GM23338 (cell line): Measurements from ENCODE around the gene TULP4. TPM values are rescaled to one million over a fixed set of nuclear protein-coding genes. Genes with fewer than 3 reads are reported as not detected.

ENCODE experiments used
- ATAC-seq: fragments of 200-7000 bp; cut with Tn5 transposase; 3 replicates; pipeline ENCODE4 v1.9.1; 2020
- DNase-seq: peaks from one replicate; pipeline ENCODE4 v3.0.0-alpha.2; 2015; ENCODE audit warnings: low spot score
- H2AFZ ChIP-seq: fragments of 200-600 bp; sonication (generic); 2 replicates; pipeline ENCODE4 v1.8.0; 2016; ENCODE audit warnings: antibody characterized with exemption, mild to moderate bottlenecking, moderate library complexity
- H3F3A ChIP-seq: fragments of 200-600 bp; sonication (generic); replicated peaks from 2 replicates; pipeline ENCODE4 v1.8.0; 2017; ENCODE audit warnings: antibody characterized with exemption, mixed run types, low read depth
- H3K27ac ChIP-seq: fragments of 200-600 bp; sonication (generic); 2 replicates; pipeline ENCODE4 v1.6.1; 2016; ENCODE audit warnings: low read depth
- H3K27me3 ChIP-seq: fragments of 200-600 bp; sonication (generic); 2 replicates; pipeline ENCODE4 v1.8.0; 2016; ENCODE audit warnings: mild to moderate bottlenecking, mixed run types, moderate library complexity; ENCODE audit not compliant: insufficient read depth
- H3K36me3 ChIP-seq: fragments of 200-600 bp; sonication (generic); 2 replicates; pipeline ENCODE4 v1.8.0; 2016; ENCODE audit warnings: mild to moderate bottlenecking; ENCODE audit not compliant: insufficient read depth
- H3K4me1 ChIP-seq: fragments of 200-600 bp; sonication (generic); 2 replicates; pipeline ENCODE4 v1.8.0; 2016; ENCODE audit warnings: mild to moderate bottlenecking, moderate library complexity; ENCODE audit not compliant: insufficient read depth
- H3K4me2 ChIP-seq: fragments of 200-600 bp; sonication (generic); 2 replicates; pipeline ENCODE4 v1.7.1; 2017; ENCODE audit warnings: mixed run types
- H3K4me3 ChIP-seq: fragments of 200-600 bp; sonication (generic); 2 replicates; pipeline ENCODE4 v1.6.1; 2016; ENCODE audit warnings: mixed run types
- H3K79me2 ChIP-seq: fragments of 200-600 bp; sonication (generic); replicated peaks from 2 replicates; pipeline ENCODE4 v1.8.0; 2017; ENCODE audit warnings: mild to moderate bottlenecking; ENCODE audit not compliant: insufficient read depth
- H3K9me2 ChIP-seq: fragments of 200-600 bp; sonication (generic); 2 replicates; pipeline ENCODE4 v1.8.0; 2017; ENCODE audit not compliant: insufficient read depth
- H4K20me1 ChIP-seq: fragments of 200-600 bp; sonication (generic); replicated peaks from 2 replicates; pipeline ENCODE4 v1.8.0; 2017; ENCODE audit warnings: mild to moderate bottlenecking; ENCODE audit not compliant: insufficient read depth
- H3K27ac Mint-ChIP-seq: 2 replicates; pipeline ENCODE4 v1.8.0; 2020; ENCODE audit warnings: inconsistent platforms, mild to moderate bottlenecking, moderate library complexity, mixed read lengths
- H3K27me3 Mint-ChIP-seq: 3 replicates; pipeline ENCODE4 v1.8.0; 2022; ENCODE audit warnings: low read depth, mild to moderate bottlenecking, moderate library complexity, mixed read lengths, inconsistent platforms; ENCODE audit not compliant: insufficient read depth, poor library complexity
- H3K36me3 Mint-ChIP-seq: 3 replicates; pipeline ENCODE4 v1.8.0; 2021; ENCODE audit warnings: low read depth, mild to moderate bottlenecking, inconsistent platforms, moderate library complexity, mixed read lengths
- H3K4me1 Mint-ChIP-seq: 3 replicates; pipeline ENCODE4 v1.8.0; 2020; ENCODE audit warnings: mild to moderate bottlenecking, inconsistent platforms, mixed read lengths
- H3K4me3 Mint-ChIP-seq: 3 replicates; pipeline ENCODE4 v1.8.0; 2021; ENCODE audit warnings: moderate library complexity, mild to moderate bottlenecking, inconsistent platforms, mixed read lengths
- H3K9me3 Mint-ChIP-seq: 3 replicates; pipeline ENCODE4 v1.8.0; 2020; ENCODE audit warnings: moderate library complexity, mild to moderate bottlenecking, inconsistent platforms, mixed read lengths
- EZH2phosphoT487 ChIP-seq: fragments of 200-600 bp; sonication (generic); IDR thresholded peaks from one replicate; pipeline ENCODE4 v1.8.1; 2018; ENCODE audit warnings: antibody characterized with exemption; ENCODE audit not compliant: unreplicated experiment
- NANOG ChIP-seq: IDR thresholded peaks from 2 replicates; pipeline ENCODE4 v1.6.1; 2016; ENCODE audit warnings: antibody characterized with exemption, borderline replicate concordance
- REST ChIP-seq: IDR thresholded peaks from one replicate; pipeline ENCODE4 v1.6.1; 2018; ENCODE audit warnings: antibody characterized with exemption; ENCODE audit not compliant: unreplicated experiment
- STAT1 ChIP-seq: IDR thresholded peaks from one replicate; pipeline ENCODE4 v1.6.1; 2016; ENCODE audit warnings: antibody characterized with exemption; ENCODE audit not compliant: unreplicated experiment
- ZNF331 ChIP-seq: fragments of 250-450 bp; sonication (Bioruptor Pico); IDR thresholded peaks from 2 replicates; pipeline ENCODE4 v1.5.0; 2020; ENCODE audit warnings: low read depth, mild to moderate bottlenecking, moderate library complexity
- ZNF462 ChIP-seq: fragments of 250-450 bp; sonication (Bioruptor Pico); IDR thresholded peaks from 2 replicates; pipeline ENCODE4 v1.5.0; 2020; ENCODE audit warnings: mild to moderate bottlenecking, moderate library complexity
- polyA plus RNA-seq: library from polyadenylated mRNA; unstranded; fragments of >200 nt; fragmentation: Nextera tagmentation; extraction: Ambion mirVana; gene quantifications from 2 replicates; pipeline ENCODE4 v1.2.1, GENCODE V29; 2016
- total RNA-seq: library from RNA; depleted of rRNA; stranded (reverse); fragments of >200 nt; shearing (Covaris generic); gene quantifications from 2 replicates; pipeline ENCODE4 v1.2.3, GENCODE V29; 2014
- TF ChIP-seq, protein P1 (sequence below), 2 experiments: fragments of 200-600 bp in 1 of 2; sonication (generic) in 1 of 2; conservative IDR thresholded peaks; 2 replicates each; pipeline versions ENCODE4 v1.5.1 to v1.6.1; 2016 to 2017; ENCODE audit warnings: antibody characterized with exemption in 2 of 2, low read depth in 2 of 2, mild to moderate bottlenecking in 2 of 2, moderate library complexity in 1 of 2
- TF ChIP-seq, protein P2 (sequence below): IDR thresholded peaks from 2 replicates; pipeline ENCODE4 v1.6.1; 2016; ENCODE audit warnings: antibody characterized with exemption

The TULP4 gene
- total and polyA plus RNA-seq, 2 experiments from 2014 or later, result 31.2 to 50.2 TPM

- no peak for TF ChIP-seq REST
These were observed at the start of gene TULP4 (continued) for GRCh38 chr6:158312165-158312564.

- Mint-ChIP-seq H3K27ac (no peak overlapping the region), H3K4me3 (no peak overlapping the region), H3K36me3 (peaks cover 20% of the 10 kb centered on the region), H3K9me3 (no peaks in the 10 kb centered on the region; the same call in 2 of the 3 replicates), H3K27me3 (no peaks in the 10 kb centered on the region), H3K4me1 (peaks cover 12% of the 10 kb centered on the region)
- Histone ChIP-seq H4K20me1 (peaks cover 4% of the 10 kb centered on the region; the same call in 1 of the 2 replicates), H3K4me2 (no peak overlapping the region), H3K36me3 (no peaks in the 10 kb centered on the region), H2AFZ (no peak overlapping the region), H3K79me2 (peaks cover 51% of the 10 kb centered on the region), H3F3A (no peaks in the 10 kb centered on the region), H3K9me2 (0 out of 2 replicates have a peak, but pooled peaks cover 3% of the 10 kb centered on the region), H3K27me3 (no peaks in the 10 kb centered on the region), H3K4me3 (no peak overlapping the region), H3K27ac (no peak overlapping the region), H3K4me1 (peaks cover 10% of the 10 kb centered on the region; the same call in 1 of the 2 replicates)
- ATAC-seq (no peak), DNase-seq (no peak)
- TF ChIP-seq NANOG (no peak), STAT1 (no peak), ZNF331 (CRISPR knock-in tag) (no peak), ZNF462 (CRISPR knock-in tag) (no peak), EZH2phosphoT487 (no peak), REST (no peak)
- TF ChIP-seq, protein P1, sequence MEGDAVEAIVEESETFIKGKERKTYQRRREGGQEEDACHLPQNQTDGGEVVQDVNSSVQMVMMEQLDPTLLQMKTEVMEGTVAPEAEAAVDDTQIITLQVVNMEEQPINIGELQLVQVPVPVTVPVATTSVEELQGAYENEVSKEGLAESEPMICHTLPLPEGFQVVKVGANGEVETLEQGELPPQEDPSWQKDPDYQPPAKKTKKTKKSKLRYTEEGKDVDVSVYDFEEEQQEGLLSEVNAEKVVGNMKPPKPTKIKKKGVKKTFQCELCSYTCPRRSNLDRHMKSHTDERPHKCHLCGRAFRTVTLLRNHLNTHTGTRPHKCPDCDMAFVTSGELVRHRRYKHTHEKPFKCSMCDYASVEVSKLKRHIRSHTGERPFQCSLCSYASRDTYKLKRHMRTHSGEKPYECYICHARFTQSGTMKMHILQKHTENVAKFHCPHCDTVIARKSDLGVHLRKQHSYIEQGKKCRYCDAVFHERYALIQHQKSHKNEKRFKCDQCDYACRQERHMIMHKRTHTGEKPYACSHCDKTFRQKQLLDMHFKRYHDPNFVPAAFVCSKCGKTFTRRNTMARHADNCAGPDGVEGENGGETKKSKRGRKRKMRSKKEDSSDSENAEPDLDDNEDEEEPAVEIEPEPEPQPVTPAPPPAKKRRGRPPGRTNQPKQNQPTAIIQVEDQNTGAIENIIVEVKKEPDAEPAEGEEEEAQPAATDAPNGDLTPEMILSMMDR (conservative IDR thresholded peaks at IDR 0.05; ENCODE audit: low read depth in 2 of 2), result no peak
- TF ChIP-seq, protein P2, sequence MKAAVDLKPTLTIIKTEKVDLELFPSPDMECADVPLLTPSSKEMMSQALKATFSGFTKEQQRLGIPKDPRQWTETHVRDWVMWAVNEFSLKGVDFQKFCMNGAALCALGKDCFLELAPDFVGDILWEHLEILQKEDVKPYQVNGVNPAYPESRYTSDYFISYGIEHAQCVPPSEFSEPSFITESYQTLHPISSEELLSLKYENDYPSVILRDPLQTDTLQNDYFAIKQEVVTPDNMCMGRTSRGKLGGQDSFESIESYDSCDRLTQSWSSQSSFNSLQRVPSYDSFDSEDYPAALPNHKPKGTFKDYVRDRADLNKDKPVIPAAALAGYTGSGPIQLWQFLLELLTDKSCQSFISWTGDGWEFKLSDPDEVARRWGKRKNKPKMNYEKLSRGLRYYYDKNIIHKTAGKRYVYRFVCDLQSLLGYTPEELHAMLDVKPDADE, result no peak
These were observed 49.5 kb upstream of the TULP4 start for GRCh38 chr6:158262755-158263154.
